Endometrium (tissue), 2 donors: Measurements from ENCODE around the gene OTOL1.

ENCODE experiments used
- FAIRE-seq: peaks from 2 replicates; lab custom pipeline; 2012; peaks lifted over from hg19 to GRCh38; lab: Jason Lieb, UNC
- donor health status: control.
- donor health status: control.

Gene OTOL1

DNA sequence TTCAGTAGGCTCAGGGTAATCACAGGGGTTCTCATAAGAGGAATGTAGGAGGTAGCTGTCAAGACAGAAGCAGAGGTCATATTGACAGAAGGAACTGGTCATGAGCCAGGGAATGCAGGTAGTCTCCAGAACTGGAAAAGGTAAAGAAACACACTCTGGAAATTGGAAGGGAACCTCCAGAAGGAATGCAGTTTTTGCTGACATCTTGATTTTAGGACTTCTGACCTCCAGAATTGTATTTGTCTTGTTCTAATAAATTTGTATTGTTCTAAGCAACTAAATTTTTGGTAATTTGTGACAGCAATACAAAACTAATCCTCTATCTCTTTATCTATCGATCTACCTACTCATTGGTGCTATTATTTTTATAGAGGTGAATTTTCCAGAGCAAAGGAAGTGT, 49.2 kb downstream of the OTOL1 start:
- FAIRE-seq = no peak

DNA sequence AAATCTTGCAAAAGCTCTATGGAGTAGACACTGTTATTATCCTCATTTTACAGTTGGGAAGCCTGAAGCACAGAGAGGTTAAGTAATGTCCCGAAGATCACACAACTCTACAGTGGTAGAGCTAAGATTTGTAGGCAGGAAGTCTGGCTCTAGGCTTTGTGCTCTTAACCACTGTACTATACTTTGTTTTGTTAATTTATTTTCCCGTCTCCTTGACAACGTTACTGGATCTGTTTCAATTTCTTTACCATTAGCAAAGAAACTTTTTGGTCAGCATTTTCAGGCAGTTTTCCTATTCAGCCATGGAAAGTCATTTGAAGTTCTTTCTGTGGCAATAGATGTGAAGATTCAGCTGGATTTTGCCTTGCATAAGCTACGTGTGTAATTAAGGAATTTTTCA, 51.7 kb downstream of the OTOL1 start:
- no peak for FAIRE-seq

DNA sequence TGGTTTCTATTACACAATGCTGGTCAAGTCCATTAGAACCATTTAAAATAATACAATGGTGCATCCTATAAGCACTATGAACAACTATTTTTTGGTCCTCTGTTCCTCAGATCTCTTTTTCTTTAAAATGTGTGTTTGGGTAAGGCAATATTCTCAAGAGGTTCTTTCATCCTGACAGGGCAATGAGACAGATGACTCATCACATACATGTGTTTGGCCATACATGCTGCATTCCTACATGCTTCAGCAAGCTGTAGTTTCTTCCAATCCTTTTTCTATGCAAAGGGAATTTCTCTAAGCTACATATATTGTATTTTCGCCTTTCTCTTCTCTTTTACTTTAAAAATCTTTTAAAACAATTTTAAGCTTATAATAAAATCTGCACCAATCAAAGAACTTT, 52.7 kb downstream of the OTOL1 start:
- no peak for FAIRE-seq

DNA sequence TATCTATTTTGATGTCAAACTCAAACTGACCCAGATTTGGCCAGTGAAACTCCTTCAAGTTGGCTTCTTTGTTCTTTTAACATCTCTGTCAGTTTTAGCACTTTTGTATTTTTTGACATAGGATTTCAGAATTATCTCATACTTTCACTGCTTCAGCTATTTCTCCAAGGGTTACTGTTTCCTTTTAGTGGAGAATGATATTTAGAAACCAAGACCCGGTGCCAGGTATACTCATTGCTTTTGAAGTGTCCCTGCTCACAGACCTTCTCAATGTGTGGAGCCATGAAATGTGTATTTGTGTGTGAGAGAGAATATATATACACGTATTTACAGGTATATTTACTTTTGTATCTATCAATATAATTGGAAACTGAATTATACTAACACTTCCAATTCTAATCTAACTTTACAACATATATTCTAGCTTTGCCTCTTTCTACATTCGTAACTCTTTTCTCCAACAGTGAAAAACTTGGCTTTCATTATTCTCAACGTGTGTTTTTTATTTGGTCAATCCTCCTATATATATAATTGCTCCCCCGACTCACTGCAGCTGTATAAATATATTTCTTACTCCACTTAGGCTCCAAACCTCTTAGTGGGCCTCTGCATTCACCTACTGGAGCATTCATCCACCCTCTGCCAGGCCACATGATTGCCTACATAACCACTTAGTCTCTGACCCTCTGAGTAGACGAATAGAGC, 54.0 kb downstream of the OTOL1 start:
- no peak for FAIRE-seq

DNA sequence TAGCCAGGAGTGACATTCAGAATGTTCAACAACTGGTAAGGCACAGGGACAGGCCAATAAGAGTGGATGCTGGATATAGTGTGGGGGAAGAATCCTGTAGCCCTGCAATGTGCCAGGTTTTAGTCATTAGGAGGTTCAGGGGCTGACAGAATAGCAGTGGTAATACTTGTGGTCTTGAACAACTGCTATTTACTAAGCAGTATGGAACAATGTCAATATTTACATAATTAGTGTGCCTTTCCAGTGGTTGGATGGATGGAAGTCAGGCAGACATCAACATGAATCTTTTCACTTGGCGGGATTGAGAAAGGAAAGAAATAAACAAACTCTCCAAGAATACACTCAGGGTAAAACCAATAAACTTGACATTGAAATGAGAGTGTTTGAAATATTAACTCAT, 55.1 kb downstream of the OTOL1 start:
- no peak for FAIRE-seq

DNA sequence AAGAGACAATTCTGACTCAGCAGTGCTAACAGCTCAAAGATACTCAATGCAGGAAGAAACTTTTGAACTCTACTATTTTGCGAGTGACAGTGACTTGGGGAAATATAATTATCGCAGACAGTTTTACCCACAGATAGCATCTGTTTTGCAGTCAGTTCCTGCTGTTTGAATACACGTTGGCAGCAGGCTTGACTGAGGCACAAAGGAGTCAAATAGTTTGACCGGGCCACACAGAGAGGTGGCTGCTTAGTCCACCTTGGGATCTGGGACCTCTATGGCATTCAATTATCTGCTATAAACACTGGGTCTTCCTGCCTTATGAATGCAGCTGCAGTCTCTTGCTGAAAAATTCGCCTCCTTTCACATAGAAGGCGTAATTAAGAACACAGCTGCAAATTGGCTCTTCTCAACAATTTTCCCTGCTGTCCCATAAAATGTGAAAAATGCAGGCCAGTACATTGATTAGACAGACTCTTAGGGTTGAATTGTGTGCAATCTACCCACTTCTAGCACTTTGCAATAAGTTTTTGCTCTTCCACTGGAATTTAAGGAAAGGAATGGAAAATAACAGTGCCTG, 56.5 kb downstream of the OTOL1 start:
- no peak for FAIRE-seq
